Esophagus mucosa (tissue), 1 donor: Measurements from ENCODE around the gene AFP. TPM values are rescaled to one million over a fixed set of nuclear protein-coding genes. Genes with fewer than 3 reads are reported as not detected.
"Not testable (repeated sequence)": the region's sequence is repeated elsewhere in the genome, so short reads cannot be mapped to it uniquely, and the experiment has no call there.

ENCODE experiments used
- ATAC-seq: fragments of 200-7000 bp; cut with Tn5 transposase; one replicate; pipeline ENCODE4 v1.9.1; 2020
- total RNA-seq: library from RNA; stranded (reverse); gene quantifications from one replicate; pipeline ENCODE4 v1.2.4, GENCODE V29; 2023
- donor health status: DM: yes; HTN: yes; CAD: no.

The AFP gene
- total RNA-seq = not detected

GRCh38 chr4:73435984-73436383 is at the start of gene AFP:
Gene AFP, plus strand, starts transcription at chr4:73436221. Its CDS starts 42 bp downstream, at chr4:73436263.
- no peak for ATAC-seq

GRCh38 chr4:73387552-73387951 is 48.5 kb upstream of the AFP start:
- ATAC-seq = no peak

GRCh38 chr4:73388887-73389286 is 47.1 kb upstream of the AFP start:
- no peak for ATAC-seq

GRCh38 chr4:73389663-73390062 is 46.4 kb upstream of the AFP start:
- ATAC-seq = not testable (repeated sequence)

- no peak for ATAC-seq
Observed at GRCh38 chr4:73391774-73392173, 44.2 kb upstream of the AFP start.

GRCh38 chr4:73392936-73393335 is 43.1 kb upstream of the AFP start:
- ATAC-seq = no peak

- no peak for ATAC-seq
Observed at GRCh38 chr4:73396304-73396703, 39.7 kb upstream of the AFP start.

- no peak for ATAC-seq
Observed at GRCh38 chr4:73396993-73397972, 38.7 kb upstream of the AFP start.

GRCh38 chr4:73401412-73401811 is 34.6 kb upstream of the AFP start:
- ATAC-seq = no peak

GRCh38 chr4:73404042-73404441 is 32.0 kb upstream of the AFP start, which contains the start of gene ALB:
Gene ALB, plus strand, starts transcription at chr4:73404287. Its CDS starts 41 bp downstream, at chr4:73404328.
- no peak for ATAC-seq

- no peak for ATAC-seq
Observed at GRCh38 chr4:73404457-73404856, 31.6 kb upstream of the AFP start.

- ATAC-seq = no peak
Observed at GRCh38 chr4:73405138-73405537, 30.9 kb upstream of the AFP start.

GRCh38 chr4:73406548-73406875 is 29.5 kb upstream of the AFP start:
- ATAC-seq = no peak

- ATAC-seq = no peak
Observed at GRCh38 chr4:73407227-73407673, 28.8 kb upstream of the AFP start.

GRCh38 chr4:73408181-73408867 is 27.7 kb upstream of the AFP start:
- ATAC-seq = no peak

- no peak for ATAC-seq
Observed at GRCh38 chr4:73409012-73409862, 26.8 kb upstream of the AFP start.

- no peak for ATAC-seq
Observed at GRCh38 chr4:73409978-73410548, 26.0 kb upstream of the AFP start.

- ATAC-seq = no peak
Observed at GRCh38 chr4:73410916-73411730, 24.9 kb upstream of the AFP start.

- ATAC-seq = no peak
Observed at GRCh38 chr4:73411731-73412414, 24.1 kb upstream of the AFP start.

GRCh38 chr4:73413294-73413755 is 22.7 kb upstream of the AFP start:
- ATAC-seq = no peak

GRCh38 chr4:73414936-73415271 is 21.1 kb upstream of the AFP start:
- no peak for ATAC-seq
